MCF 10A (cell line): ENCODE measurements around the gene CORO2A. TPM values are rescaled to one million over a fixed set of nuclear protein-coding genes. Genes with fewer than 3 reads are reported as not detected.

ENCODE experiments used
- BruUV-seq: library from RNA; stranded (reverse); fragments of 400-500 nt; replicated peaks from 2 replicates; lab custom pipeline; 2021; lab: Mats Ljungman, UMichigan
- CTCF ChIA-PET: fragments of 300-600 bp; sonication (Branson Sonifier 250); formaldehyde crosslinking; extraction: SDS; loops from one replicate; lab custom pipeline; 2021; ENCODE audit warnings: antibody characterized with exemption, inconsistent platforms; lab: Yijun Ruan, JAX
- POLR2A ChIA-PET: fragments of 300-600, 350-650 bp; sonication (Branson Sonifier 250); formaldehyde crosslinking; extraction: SDS; loops from one replicate; lab custom pipeline; 2020; ENCODE audit warnings: antibody characterized with exemption, inconsistent platforms; lab: Yijun Ruan, JAX
- DNase-seq: peaks from one replicate; pipeline ENCODE4 v3.0.0-alpha.2; 2018; ENCODE audit not compliant: unreplicated experiment
- H3K27ac Mint-ChIP-seq: one replicate; pipeline ENCODE4 v1.8.0; 2022; ENCODE audit warnings: mild to moderate bottlenecking, low read depth, mixed read lengths; ENCODE audit not compliant: unreplicated experiment
- H3K27me3 Mint-ChIP-seq: one replicate; pipeline ENCODE4 v1.8.0; 2022; ENCODE audit warnings: mixed read lengths; ENCODE audit not compliant: insufficient read depth, unreplicated experiment
- H3K36me3 Mint-ChIP-seq: one replicate; pipeline ENCODE4 v1.8.0; 2022; ENCODE audit warnings: mild to moderate bottlenecking, moderate library complexity, mixed read lengths; ENCODE audit not compliant: insufficient read depth, unreplicated experiment
- H3K4me1 Mint-ChIP-seq: one replicate; pipeline ENCODE4 v1.8.0; 2022; ENCODE audit warnings: mixed read lengths; ENCODE audit not compliant: insufficient read depth, unreplicated experiment
- H3K4me3 Mint-ChIP-seq: one replicate; pipeline ENCODE4 v1.8.0; 2022; ENCODE audit warnings: mild to moderate bottlenecking, moderate library complexity, mixed read lengths; ENCODE audit not compliant: unreplicated experiment
- H3K9me3 Mint-ChIP-seq: one replicate; pipeline ENCODE4 v1.8.0; 2022; ENCODE audit warnings: mixed read lengths; ENCODE audit not compliant: unreplicated experiment
- CTCF ChIP-seq: fragments of 200-600 bp; IDR thresholded peaks from one replicate; pipeline ENCODE4 v1.8.0; 2022; ENCODE audit warnings: antibody characterized with exemption, mild to moderate bottlenecking; ENCODE audit not compliant: unreplicated experiment
- intact Hi-C: fragments of 100-400 bp; cut with micrococcal nuclease; formaldehyde crosslinking; loops from 2 replicates; pipeline ENCODE4 v1.14.1; 2022
- total RNA-seq: library from RNA; stranded (reverse); gene quantifications from 2 replicates; pipeline ENCODE4 v1.2.3, GENCODE V29; 2022

Gene CORO2A
- total RNA-seq, 1 experiment from 2014 or later = 3.4 TPM

- DNase-seq = no peak
- peaks cover 28% of the 10 kb centered on the region for H3K4me1 Mint-ChIP-seq
- ChIA-PET POLR2A (interaction anchor here (0.9 to 2.9 kb wide), 3 partner anchors 19 to 111 kb away, joined by 4 to 16 read pairs (median 6); partner anchors contain the start of genes TBC1D2 and TRIM14), CTCF (interaction anchor here (1.0 to 1.8 kb wide), 4 partner anchors 19 to 28 kb away, joined by 3 to 5 read pairs (median 4); partner anchors contain the start of gene TBC1D2)
- no peaks in the 10 kb centered on the region for H3K27me3 Mint-ChIP-seq
- no peak for TF ChIP-seq CTCF
- no peaks in the 10 kb centered on the region for H3K9me3 Mint-ChIP-seq
- intact Hi-C loops = no loop called here
- peaks cover 78% of the 10 kb centered on the region for H3K36me3 Mint-ChIP-seq
- no peak overlapping the region for H3K4me3 Mint-ChIP-seq
- no TSS peak for BruUV-seq
- H3K27ac Mint-ChIP-seq = no peak overlapping the region
Observed at GRCh38 chr9:98229620-98230019, 37.2 kb upstream of the CORO2A start.

GRCh38 chr9:98229090-98229395 is 36.6 kb upstream of the CORO2A start:
- BruUV-seq = no TSS peak
- TF ChIP-seq CTCF = no peak
- DNase-seq = no peak
- Mint-ChIP-seq H3K36me3 (peaks cover 73% of the 10 kb centered on the region), H3K4me1 (peaks cover 27% of the 10 kb centered on the region), H3K27me3 (no peaks in the 10 kb centered on the region), H3K4me3 (no peak overlapping the region), H3K9me3 (no peaks in the 10 kb centered on the region), H3K27ac (no peak overlapping the region)
- intact Hi-C loops = no loop called here
- ChIA-PET POLR2A (interaction anchor here (2.0 to 2.9 kb wide), 2 partner anchors 20 to 26 kb away, joined by 6 to 16 read pairs; partner anchors contain the start of gene TBC1D2), CTCF (interaction anchor here (1.0 to 1.7 kb wide), 4 partner anchors 20 to 547 kb away, joined by 3 to 5 read pairs (median 4); partner anchors contain the start of gene TBC1D2)

GRCh38 chr9:98228392-98229089 is 36.1 kb upstream of the CORO2A start:
- H3K27ac Mint-ChIP-seq = peak overlapping the region; percentile 64
- no peaks in the 10 kb centered on the region for H3K27me3 Mint-ChIP-seq
- no peak overlapping the region for H3K4me3 Mint-ChIP-seq
- intact Hi-C loops = no loop called here
- no peak for TF ChIP-seq CTCF
- no peaks in the 10 kb centered on the region for H3K9me3 Mint-ChIP-seq
- H3K4me1 Mint-ChIP-seq = peaks cover 23% of the 10 kb centered on the region
- peaks cover 74% of the 10 kb centered on the region for H3K36me3 Mint-ChIP-seq
- ChIA-PET CTCF (interaction anchor here (0.7 to 1.7 kb wide), 5 partner anchors 20 to 548 kb away, joined by 3 to 5 read pairs (median 4); partner anchors contain the start of gene TBC1D2), POLR2A (interaction anchor here (1.0 to 2.9 kb wide), 3 partner anchors 20 to 27 kb away, joined by 3 to 16 read pairs (median 6); partner anchors contain the start of gene TBC1D2)
- BruUV-seq = no TSS peak
- DNase-seq = no peak

- BruUV-seq = no TSS peak
- Mint-ChIP-seq H3K36me3 (peaks cover 77% of the 10 kb centered on the region), H3K27me3 (no peaks in the 10 kb centered on the region), H3K4me1 (peaks cover 29% of the 10 kb centered on the region), H3K9me3 (no peaks in the 10 kb centered on the region), H3K27ac (no peak overlapping the region), H3K4me3 (no peak overlapping the region)
- intact Hi-C loops = no loop called here
- TF ChIP-seq CTCF = no peak
- no peak for DNase-seq
- POLR2A ChIA-PET = interaction anchor here (1.0 kb wide), 1 partner anchor 25 kb away, joined by 3 read pairs; no protein-coding TSS in a partner anchor
- CTCF ChIA-PET = interaction anchor here (0.6 to 1.6 kb wide), 4 partner anchors 17 to 548 kb away, joined by 3 to 5 read pairs (median 4); no protein-coding TSS in a partner anchor
Observed at GRCh38 chr9:98227883-98228282, 35.4 kb upstream of the CORO2A start.
